Measurements from ENCODE around the gene DDX27. TPM values are rescaled to one million over a fixed set of nuclear protein-coding genes. Genes with fewer than 3 reads are reported as not detected.

Gene DDX27
- total RNA-seq, 1 experiment from 2014 or later = 57.8 TPM

- no peak for DNase-seq (ENCODE audit: low read depth)
Observed at GRCh38 chr20:49248301-49248700, 29.1 kb downstream of the DDX27 start.

- DNase-seq (ENCODE audit: low read depth) = no peak
Observed at GRCh38 chr20:49248879-49249665, 29.9 kb downstream of the DDX27 start.

- DNase-seq (ENCODE audit: low read depth) = no peak
Observed at GRCh38 chr20:49252556-49253350, 33.5 kb downstream of the DDX27 start.

- DNase-seq (ENCODE audit: low read depth) = no peak
Observed at GRCh38 chr20:49256261-49256660, 37.0 kb downstream of the DDX27 start.

- DNase-seq (ENCODE audit: low read depth) = no peak
Observed at GRCh38 chr20:49259284-49259683, 40.1 kb downstream of the DDX27 start.

DNA sequence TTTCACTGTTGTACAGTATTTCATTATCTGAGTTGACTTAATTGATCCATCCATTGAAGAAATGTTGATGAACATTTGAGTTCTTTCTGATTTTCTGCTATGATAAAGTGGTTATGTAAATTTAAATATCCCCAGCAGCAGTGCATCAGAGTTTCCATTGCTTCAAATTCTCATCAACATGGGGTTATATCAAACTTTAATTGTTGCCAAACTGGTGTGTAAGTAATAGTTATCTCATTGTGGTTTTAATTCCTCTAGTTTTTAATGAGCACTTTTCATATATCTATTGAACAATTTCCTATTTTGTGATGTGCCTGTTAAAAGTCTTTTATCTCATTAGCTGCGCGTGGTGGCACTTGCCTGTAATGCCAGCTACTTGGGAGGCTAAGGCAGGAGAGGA is 40.6 kb downstream of the DDX27 start:
- DNase-seq (ENCODE audit: low read depth) = no peak

DNA sequence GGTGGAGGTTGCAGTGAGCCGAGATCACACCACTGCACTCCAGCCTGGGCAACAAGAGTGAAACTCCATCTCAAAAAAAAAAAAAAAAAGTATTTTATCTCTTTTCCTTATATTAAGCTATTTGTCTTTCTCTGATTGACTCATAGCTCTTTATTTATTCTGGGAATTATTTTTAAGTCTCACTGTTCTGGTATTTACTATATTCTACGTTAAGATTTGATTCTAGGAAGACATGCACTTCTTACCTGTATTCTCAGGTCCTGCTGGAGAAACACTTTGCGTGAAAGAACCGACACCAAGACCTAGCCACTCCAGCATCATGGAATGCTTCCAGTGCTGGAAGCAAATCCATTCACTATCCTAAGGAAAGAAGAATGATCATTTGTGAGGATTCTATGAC is 41.0 kb downstream of the DDX27 start:
- no peak for DNase-seq (ENCODE audit: low read depth)

GRCh38 chr20:49261173-49261572 is 42.0 kb downstream of the DDX27 start:
- DNase-seq (ENCODE audit: low read depth) = no peak

GRCh38 chr20:49262444-49262843 is 43.2 kb downstream of the DDX27 start:
- DNase-seq (ENCODE audit: low read depth) = no peak

GRCh38 chr20:49267327-49267726 is 48.1 kb downstream of the DDX27 start:
- DNase-seq (ENCODE audit: low read depth) = no peak

DNA sequence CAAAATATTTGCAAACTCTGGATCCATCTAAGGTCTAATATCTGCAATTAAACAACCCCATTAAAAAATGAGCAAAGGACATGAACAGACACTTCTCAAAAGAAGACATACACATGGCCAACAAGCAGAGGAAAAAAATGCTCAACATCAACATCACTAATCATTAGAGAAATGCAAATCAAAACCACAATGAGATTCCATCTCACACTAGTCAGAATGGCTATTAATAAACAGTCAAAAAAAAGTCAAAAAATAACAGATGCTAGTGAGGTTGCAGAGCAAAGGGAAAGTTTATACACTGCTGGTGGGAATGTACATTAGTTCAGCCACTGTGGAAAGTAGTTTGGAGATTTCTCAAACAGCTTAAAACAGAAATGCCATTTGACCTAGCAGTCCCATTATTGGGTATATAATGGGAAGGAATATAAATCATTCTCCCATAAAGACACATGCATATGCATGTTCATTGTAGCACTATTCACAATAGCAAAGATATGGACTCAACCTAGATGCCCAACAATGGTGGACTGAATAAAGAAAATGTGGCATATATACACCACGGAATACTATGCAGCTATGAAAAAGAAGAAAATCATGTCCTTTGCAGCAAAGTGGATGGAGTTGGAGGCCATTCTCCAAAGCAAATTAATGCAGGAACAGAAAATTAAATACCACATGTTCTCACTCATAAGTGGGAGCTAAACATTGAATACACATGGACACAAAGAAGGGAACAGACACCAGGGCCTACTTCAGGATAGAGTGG is 49.6 kb downstream of the DDX27 start:
- no peak for DNase-seq (ENCODE audit: low read depth)

DNA sequence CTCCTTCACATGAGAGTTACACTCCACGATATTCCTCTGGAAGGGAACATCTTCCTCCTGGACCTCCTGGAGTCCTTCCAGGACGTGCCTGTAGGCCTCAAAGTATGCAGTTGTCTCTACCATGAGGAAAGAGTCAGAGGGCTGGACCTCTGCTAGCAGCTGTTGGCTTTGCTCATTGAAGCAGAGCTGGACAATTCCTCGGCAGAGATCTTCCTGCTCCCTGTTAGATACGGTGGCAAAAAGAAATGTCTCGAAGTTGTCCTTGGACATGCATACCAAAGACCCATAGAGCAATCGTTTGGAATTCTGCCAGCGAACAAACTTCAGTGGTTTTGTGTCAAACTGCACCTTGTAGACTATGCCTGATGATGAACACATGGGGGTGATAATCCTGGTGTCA is 51.0 kb downstream of the DDX27 start:
- DNase-seq (ENCODE audit: low read depth) = no peak

GRCh38 chr20:49270736-49271135 is 51.5 kb downstream of the DDX27 start:
- no peak for DNase-seq (ENCODE audit: low read depth)

- no peak for DNase-seq (ENCODE audit: low read depth)
Observed at GRCh38 chr20:49272654-49273053, 53.4 kb downstream of the DDX27 start.

- DNase-seq (ENCODE audit: low read depth) = no peak
Observed at GRCh38 chr20:49273696-49274277, 54.6 kb downstream of the DDX27 start.

- no peak for DNase-seq (ENCODE audit: low read depth)
Observed at GRCh38 chr20:49275216-49275615, 56.0 kb downstream of the DDX27 start.

GRCh38 chr20:49275636-49276035 is 56.4 kb downstream of the DDX27 start:
- DNase-seq (ENCODE audit: low read depth) = no peak

DNA sequence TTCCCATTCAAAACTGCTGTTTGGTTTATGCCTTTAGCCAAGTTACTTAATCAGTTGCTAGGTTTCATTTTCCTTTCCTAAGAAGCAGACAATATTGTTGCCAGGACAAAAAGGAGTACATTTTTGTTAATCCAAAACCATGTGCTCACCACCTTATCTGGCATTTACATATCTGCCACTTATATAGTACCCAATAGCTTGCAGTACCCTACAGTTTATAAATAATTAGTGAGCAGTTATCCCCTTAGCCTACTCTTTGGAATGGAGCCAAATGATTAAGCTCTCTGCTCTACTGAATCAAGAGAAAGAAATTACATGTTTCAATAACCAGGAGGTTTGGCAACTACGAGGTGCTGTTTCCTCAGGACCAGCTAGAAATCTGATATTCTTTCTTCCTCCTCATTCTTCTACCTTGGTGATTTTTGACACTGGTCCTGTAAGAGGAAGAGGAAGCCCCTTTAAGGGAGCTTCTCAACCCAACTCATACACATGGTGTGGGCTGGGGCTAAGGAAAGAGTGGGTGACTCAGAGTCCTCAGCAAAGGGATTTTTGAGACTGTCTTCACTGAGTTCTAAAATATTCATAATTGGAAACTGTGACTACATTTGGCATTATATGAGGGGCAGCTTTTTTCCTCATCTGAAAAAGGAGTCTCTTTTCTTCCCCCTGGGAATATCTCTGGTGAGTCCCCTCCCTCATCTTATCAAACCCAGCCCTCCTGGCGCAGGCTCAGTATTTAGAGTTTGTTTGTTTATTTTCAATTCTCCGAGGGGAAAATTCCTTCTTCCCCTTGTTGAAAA is 57.1 kb downstream of the DDX27 start:
- DNase-seq (ENCODE audit: low read depth) = peak; percentile 61

DNA sequence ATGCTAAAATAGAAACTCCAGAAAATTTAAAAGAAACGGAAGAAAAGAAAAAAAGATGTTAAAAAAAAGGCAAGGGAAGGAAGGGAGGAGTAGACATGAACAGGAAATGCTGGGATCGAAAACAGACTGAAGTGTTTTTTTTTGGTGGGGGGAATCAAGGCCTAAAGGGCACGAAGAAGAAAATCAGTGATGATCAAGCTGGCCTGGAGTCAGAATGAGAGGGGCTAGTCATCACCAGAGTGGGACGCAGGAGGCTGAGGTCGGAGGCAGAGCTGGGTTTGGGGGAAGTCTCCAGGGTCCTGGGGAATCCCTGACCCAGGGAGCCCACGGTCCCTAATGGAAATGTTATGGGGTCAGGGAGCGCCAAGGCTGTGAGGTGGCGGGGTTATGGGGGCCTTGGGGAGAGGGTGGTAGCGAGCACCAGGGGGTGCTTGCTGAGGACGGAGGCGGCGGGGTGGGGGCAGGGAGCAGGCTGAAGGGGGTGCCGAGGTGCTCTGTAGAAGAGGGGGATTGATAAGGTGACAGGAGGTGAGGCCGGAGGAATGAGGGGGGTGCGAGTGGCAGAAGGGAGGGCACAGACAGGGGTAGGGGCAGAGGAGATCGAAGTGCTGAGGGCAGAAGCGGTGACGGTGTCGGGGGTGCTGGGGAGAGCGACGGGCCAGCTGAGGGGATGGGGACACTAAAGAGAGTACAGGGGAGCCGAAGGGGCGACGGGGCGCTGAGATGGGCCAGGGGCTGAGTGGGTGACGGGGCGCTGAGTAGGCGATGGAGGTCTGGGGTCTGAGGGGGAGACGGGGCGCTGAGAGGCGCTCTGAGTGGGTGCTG is 58.0 kb downstream of the DDX27 start:
- DNase-seq (ENCODE audit: low read depth) = no peak

- no peak for DNase-seq (ENCODE audit: low read depth)
Observed at GRCh38 chr20:49277786-49278035, 58.5 kb downstream of the DDX27 start.
